ENCODE results near the gene ANKRD13B. TPM values are rescaled to one million over a fixed set of nuclear protein-coding genes. Genes with fewer than 3 reads are reported as not detected.
A peak's percentile ranks its signal among the peaks of the same experiment; 100 is the strongest.

The ANKRD13B gene
- total and polyA plus RNA-seq, 12 donors = 1.0 to 23.8 (median 5.4) TPM

DNA sequence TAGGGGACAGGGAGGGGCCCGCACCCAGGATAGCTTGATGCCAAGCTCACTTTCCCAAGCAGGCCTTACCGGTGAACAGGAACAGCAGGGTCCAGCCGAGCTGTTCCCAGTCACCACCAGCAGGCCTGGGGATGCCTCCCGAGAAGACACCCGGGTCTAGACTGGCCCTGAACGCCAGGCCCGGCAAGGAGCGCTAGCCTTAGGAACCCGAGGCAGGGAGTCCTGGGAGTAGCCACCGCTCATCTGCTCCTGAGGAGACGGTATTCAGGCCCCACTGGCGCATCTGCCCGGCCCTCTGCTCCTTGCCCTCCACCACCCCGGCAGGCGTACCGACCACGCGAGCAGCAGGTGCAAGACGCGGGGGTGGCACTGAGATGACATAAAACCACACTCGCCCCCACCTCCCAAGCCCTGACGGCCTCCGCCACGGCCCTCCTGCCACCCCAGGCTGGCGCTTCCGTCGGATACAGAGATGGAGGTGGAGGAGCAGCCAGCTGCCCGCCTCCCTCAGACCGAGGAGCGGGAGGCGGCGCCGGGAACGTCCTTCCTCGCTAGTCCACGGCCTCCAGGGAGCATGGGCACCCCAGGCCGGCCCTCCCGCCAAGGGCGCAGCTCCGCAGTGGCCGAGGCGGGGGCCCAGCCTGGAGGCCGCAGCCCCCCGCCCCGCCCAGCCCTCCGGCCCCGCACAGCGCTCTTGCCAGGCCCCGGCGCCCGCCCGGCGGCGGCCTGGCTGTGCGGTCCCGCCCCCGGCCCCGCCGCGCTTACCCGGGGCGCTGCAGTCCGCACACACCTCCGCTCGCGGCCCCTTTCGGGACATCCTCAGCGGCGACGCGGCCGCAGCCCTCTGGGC, 4.1 kb upstream of the ANKRD13B start:
- Histone ChIP-seq H3K9me3 (replicated peaks in 1 of 3) (no peaks in the 10 kb centered on the region), H3K36me3 (replicated peaks in 1 of 2) (no peaks in the 10 kb centered on the region), H3K27me3 (no peaks in the 10 kb centered on the region), H3K27ac (peak overlapping the region in 4 of 5 donors; percentile 60 to 89 (median 66)), H3K4me3 (peak overlapping the region; percentile 34 to 87 (median 69)), H3K4me1 (replicated peaks in 1 of 2) (peaks cover 44 to 53% of the 10 kb centered on the region in 2 donors)
- 0 to 1% (median 0%) methylated on average over 20 to 72 of the region's 72 CpGs for WGBS, 4 donors
- intact Hi-C loops (cut with DNase I) = no loop called here
- peak in 4 of 7 donors; percentile 40 to 49 (median 43) for DNase-seq
- TF ChIP-seq, protein P1, sequence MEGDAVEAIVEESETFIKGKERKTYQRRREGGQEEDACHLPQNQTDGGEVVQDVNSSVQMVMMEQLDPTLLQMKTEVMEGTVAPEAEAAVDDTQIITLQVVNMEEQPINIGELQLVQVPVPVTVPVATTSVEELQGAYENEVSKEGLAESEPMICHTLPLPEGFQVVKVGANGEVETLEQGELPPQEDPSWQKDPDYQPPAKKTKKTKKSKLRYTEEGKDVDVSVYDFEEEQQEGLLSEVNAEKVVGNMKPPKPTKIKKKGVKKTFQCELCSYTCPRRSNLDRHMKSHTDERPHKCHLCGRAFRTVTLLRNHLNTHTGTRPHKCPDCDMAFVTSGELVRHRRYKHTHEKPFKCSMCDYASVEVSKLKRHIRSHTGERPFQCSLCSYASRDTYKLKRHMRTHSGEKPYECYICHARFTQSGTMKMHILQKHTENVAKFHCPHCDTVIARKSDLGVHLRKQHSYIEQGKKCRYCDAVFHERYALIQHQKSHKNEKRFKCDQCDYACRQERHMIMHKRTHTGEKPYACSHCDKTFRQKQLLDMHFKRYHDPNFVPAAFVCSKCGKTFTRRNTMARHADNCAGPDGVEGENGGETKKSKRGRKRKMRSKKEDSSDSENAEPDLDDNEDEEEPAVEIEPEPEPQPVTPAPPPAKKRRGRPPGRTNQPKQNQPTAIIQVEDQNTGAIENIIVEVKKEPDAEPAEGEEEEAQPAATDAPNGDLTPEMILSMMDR (IDR thresholded peaks at IDR 0.05) = peak in 2 of 6 experiments; percentile 6 to 9
- no peak for TF ChIP-seq POLR2A (IDR thresholded peaks at IDR 0.05)

DNA sequence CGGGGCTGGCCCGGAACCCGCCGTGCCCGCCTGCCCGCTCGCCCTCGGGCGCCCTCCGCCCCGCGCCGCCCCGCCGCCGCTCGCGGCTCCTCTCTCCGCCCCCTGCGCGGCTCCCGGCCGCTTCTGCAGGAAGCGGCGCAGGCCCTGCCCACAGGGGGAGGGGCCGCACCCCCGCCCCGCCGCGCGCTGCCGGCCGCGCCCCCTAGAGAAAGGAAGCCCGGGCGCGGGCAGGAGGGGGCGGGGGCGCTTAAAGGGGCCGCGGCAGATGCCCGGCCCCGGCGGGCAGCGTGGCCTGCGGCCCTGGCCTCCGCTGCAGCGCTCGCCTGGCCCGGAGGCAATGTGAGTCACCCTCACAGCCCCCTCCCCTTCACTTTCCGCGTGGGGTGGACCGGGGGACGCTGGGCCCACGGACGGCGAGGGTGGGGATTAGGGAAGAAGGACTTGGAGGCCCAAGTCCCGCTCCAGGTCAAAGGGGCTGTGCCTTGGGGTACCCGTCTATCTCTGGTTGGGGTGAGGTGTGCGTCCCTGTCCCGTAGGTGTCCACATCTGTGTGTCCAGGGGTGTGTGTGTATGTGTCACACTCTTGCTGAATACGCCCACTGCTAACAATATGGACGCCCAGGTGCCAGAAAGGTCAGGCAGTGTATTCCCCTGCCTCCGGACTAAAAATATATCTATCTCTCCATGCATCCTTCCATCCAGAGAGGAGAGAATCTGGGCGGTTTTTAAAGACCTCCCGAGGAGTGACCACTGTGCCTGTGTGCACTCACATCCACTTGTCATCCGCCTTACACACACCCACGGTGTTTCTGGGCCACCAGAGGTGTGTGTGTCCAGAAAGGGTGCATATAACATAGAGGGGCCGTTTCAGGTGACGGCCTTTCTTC, 3.2 kb upstream of the ANKRD13B start, which contains the start of gene GIT1:
Gene GIT1 (minus strand): TSS at position 125 of the 887 bp plus-strand sequence. CDS start 270 bp downstream, outside the sequence.
- Histone ChIP-seq H3K27me3 (no peaks in the 10 kb centered on the region), H3K27ac (peak within 1 kb of the TSS in 4 of 5 donors; percentile 62 to 89 (median 71)), H3K4me1 (replicated peaks in 1 of 2) (peaks cover 49 to 56% of the 10 kb centered on the region in 2 donors), H3K9me3 (replicated peaks in 1 of 3) (no peaks in the 10 kb centered on the region), H3K36me3 (replicated peaks in 1 of 2) (no peaks in the 10 kb centered on the region), H3K4me3 (peak within 1 kb of the TSS; percentile 34 to 87 (median 69))
- intact Hi-C loops (cut with DNase I) = no loop called here
- peak; percentile 76 to 89 (median 87) for DNase-seq
- whole genome bisulfite sequencing, 4 donors = 7 to 34% (median 17%) methylated on average over 12 to 69 of the region's 70 CpGs
- TF ChIP-seq, protein P1 (IDR thresholded peaks at IDR 0.05) = no peak
- peak; percentile 46 to 62 for TF ChIP-seq POLR2A (IDR thresholded peaks at IDR 0.05)

DNA sequence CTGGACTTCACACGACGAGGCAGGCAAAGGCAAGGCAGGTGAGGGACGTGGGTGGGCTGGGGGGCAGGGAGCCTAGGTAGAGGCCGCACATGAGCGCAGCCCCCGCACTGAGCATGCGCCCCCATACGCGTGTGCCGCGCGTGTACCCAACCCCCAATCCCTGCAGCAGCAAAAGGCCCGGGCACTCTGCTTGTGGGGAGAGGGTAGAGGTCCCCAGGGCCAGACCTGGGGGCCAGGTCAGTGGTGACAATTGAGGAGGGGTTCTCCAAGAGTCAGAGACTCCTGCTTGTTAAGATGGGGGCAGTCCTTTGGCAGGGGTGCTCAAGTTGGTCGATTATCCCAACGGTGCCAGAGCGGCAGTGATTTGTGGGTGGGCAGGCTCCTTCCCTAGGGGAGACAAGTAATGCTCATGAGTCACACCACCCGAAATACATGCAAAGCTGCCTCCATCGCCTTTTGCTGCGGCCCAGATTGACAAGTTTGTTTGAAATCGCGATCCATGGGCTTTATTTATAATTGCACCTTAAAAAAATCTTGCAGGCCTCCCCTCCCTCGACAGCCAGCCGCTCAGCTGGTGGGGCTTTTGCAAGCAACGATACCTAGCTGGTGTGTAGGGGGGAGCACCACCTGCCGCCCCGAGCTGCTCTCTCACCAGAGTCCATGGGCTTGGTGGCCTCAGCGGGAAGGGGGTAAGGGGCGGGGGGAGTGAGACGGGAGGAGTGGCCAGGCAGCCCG, 2.4 kb upstream of the ANKRD13B start:
- peak in 3 of 7 donors; percentile 31 to 36 (median 35) for DNase-seq
- H3K9me3 ChIP-seq (replicated peaks in 1 of 3) = no peaks in the 10 kb centered on the region
- no peaks in the 10 kb centered on the region for H3K27me3 ChIP-seq
- peak overlapping the region in 1 of 4 donors; percentile 61 for H3K4me3 ChIP-seq
- H3K27ac ChIP-seq = peak overlapping the region in 4 of 5 donors; percentile 10 to 84 (median 62)
- TF ChIP-seq POLR2A (IDR thresholded peaks at IDR 0.05) = no peak
- TF ChIP-seq, protein P1 (IDR thresholded peaks at IDR 0.05) = no peak
- WGBS, 4 donors = 31 to 41% (median 39%) methylated on average over 12 to 30 of the region's 30 CpGs
- peaks cover 49 to 56% of the 10 kb centered on the region in 2 donors for H3K4me1 ChIP-seq (replicated peaks in 1 of 2)
- intact Hi-C loops (cut with DNase I) = no loop called here
- no peaks in the 10 kb centered on the region for H3K36me3 ChIP-seq (replicated peaks in 1 of 2)
